Astrocyte (in vitro differentiated cells and primary cell): ENCODE measurements around the gene TEX14. TPM values are rescaled to one million over a fixed set of nuclear protein-coding genes. Genes with fewer than 3 reads are reported as not detected.

Source experiments
- DNase-seq: peaks from one replicate; pipeline ENCODE4 v3.0.0-alpha.2; 2010; ENCODE audit warnings: low read depth
- FAIRE-seq: peaks from 2 replicates; lab custom pipeline; 2011; peaks lifted over from hg19 to GRCh38; lab: Jason Lieb, UNC
- H2AFZ ChIP-seq: 2 replicates; pipeline ENCODE4 v1.6.0; 2012; ENCODE audit warnings: low read depth, low read length, inconsistent platforms
- H3K27ac ChIP-seq: 2 replicates; pipeline ENCODE4 v1.5.1; 2011; ENCODE audit warnings: low read depth, low read length, inconsistent platforms
- H3K27me3 ChIP-seq: 2 replicates; pipeline ENCODE4 v1.6.0; 2011; ENCODE audit warnings: low read length, inconsistent platforms; ENCODE audit not compliant: insufficient read depth
- H3K36me3 ChIP-seq: 2 replicates; pipeline ENCODE4 v1.5.1; 2011; ENCODE audit warnings: low read length, inconsistent platforms; ENCODE audit not compliant: insufficient read depth
- H3K4me1 ChIP-seq: 2 replicates; pipeline ENCODE4 v1.5.1; 2011; ENCODE audit warnings: low read length, inconsistent platforms; ENCODE audit not compliant: insufficient read depth
- H3K4me2 ChIP-seq: 2 replicates; pipeline ENCODE4 v1.6.0; 2012; ENCODE audit warnings: low read length, inconsistent platforms
- H3K4me3 ChIP-seq: 2 replicates; pipeline ENCODE4 v1.5.1; 2011; ENCODE audit warnings: low read depth, mild to moderate bottlenecking, low read length, inconsistent platforms; ENCODE audit not compliant: insufficient read depth
- H3K79me2 ChIP-seq: 2 replicates; pipeline ENCODE4 v1.6.0; 2012; ENCODE audit warnings: mild to moderate bottlenecking, low read length, inconsistent platforms; ENCODE audit not compliant: insufficient read depth
- H3K9ac ChIP-seq: 2 replicates; pipeline ENCODE4 v1.6.0; 2012; ENCODE audit warnings: mild to moderate bottlenecking, low read length, inconsistent platforms
- H3K9me3 ChIP-seq: 2 replicates; pipeline ENCODE4 v1.5.1; 2012; ENCODE audit warnings: low read depth, mild to moderate bottlenecking, low read length, inconsistent platforms; ENCODE audit not compliant: insufficient read depth
- H4K20me1 ChIP-seq: 2 replicates; pipeline ENCODE4 v1.6.0; 2012; ENCODE audit warnings: low read length, inconsistent platforms; ENCODE audit not compliant: insufficient read depth
- H3K27ac Mint-ChIP-seq: one replicate; pipeline ENCODE4 v1.8.0; 2021; ENCODE audit warnings: mild to moderate bottlenecking, mixed read lengths; ENCODE audit not compliant: unreplicated experiment
- H3K27me3 Mint-ChIP-seq: one replicate; pipeline ENCODE4 v1.8.0; 2021; ENCODE audit warnings: low read depth, mixed read lengths; ENCODE audit not compliant: unreplicated experiment
- H3K36me3 Mint-ChIP-seq: one replicate; pipeline ENCODE4 v1.8.0; 2021; ENCODE audit warnings: low read depth, mixed read lengths; ENCODE audit not compliant: unreplicated experiment
- H3K4me1 Mint-ChIP-seq: one replicate; pipeline ENCODE4 v1.8.0; 2021; ENCODE audit warnings: low read depth, mixed read lengths; ENCODE audit not compliant: unreplicated experiment
- H3K4me3 Mint-ChIP-seq: one replicate; pipeline ENCODE4 v1.8.0; 2021; ENCODE audit warnings: mild to moderate bottlenecking, moderate library complexity, mixed read lengths; ENCODE audit not compliant: unreplicated experiment
- H3K9me3 Mint-ChIP-seq: one replicate; pipeline ENCODE4 v1.8.0; 2021; ENCODE audit warnings: mild to moderate bottlenecking, mixed read lengths; ENCODE audit not compliant: unreplicated experiment
- CTCF ChIP-seq: IDR thresholded peaks from 2 replicates; pipeline ENCODE4 v1.5.1; 2011; ENCODE audit warnings: low read depth, mild to moderate bottlenecking, inconsistent platforms, low read length, moderate library complexity; ENCODE audit not compliant: insufficient read depth
- EZH2 ChIP-seq: IDR thresholded peaks from 2 replicates; pipeline ENCODE4 v1.6.1; 2012; ENCODE audit warnings: mild to moderate bottlenecking, low read length, inconsistent platforms; ENCODE audit not compliant: insufficient read depth
- total RNA-seq: library from RNA; stranded (reverse); gene quantifications from 2 replicates; pipeline ENCODE4 v1.2.1, GENCODE V29; 2021

TEX14 gene
- total RNA-seq, 1 donor from 2014 or later: 0.09 TPM

DNA sequence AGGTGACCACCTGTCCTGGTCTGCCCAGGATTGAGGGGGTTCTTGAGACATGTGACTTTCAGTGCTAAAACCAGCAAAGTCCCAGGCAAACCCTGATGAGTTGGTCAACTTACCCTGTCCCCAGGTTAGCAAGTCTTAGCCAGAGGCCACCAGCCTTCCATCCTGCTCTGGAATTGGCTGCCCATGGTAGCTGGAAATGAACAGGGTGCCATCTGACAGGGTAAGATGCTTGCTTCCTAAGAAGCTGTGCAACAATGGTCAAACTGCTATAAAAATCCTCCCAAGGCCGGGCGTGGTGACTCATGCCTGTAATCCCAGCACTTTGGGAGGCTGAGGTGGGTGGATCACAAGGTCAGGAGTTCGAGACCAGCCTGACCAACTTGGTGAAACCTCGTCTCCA lies 154.6 kb downstream of the TEX14 start:
- Histone ChIP-seq H2AFZ (no peak overlapping the region), H3K27ac (no peak overlapping the region), H3K36me3 (no peaks in the 10 kb centered on the region), H3K4me3 (no peak overlapping the region), H3K27me3 (peaks cover 18% of the 10 kb centered on the region), H3K9ac (no peak overlapping the region), H4K20me1 (no peaks in the 10 kb centered on the region), H3K4me1 (peaks cover 16% of the 10 kb centered on the region), H3K79me2 (no peaks in the 10 kb centered on the region), H3K4me2 (no peak overlapping the region), H3K9me3 (no peaks in the 10 kb centered on the region)
- DNase-seq: no peak
- no peak for TF ChIP-seq CTCF
- TF ChIP-seq EZH2: no peak
- FAIRE-seq: no peak
- Mint-ChIP-seq H3K4me1 (peaks cover 15% of the 10 kb centered on the region), H3K4me3 (no peak overlapping the region), H3K27ac (no peak overlapping the region), H3K27me3 (peaks cover 34% of the 10 kb centered on the region), H3K36me3 (peaks cover 2% of the 10 kb centered on the region), H3K9me3 (no peaks in the 10 kb centered on the region)

DNA sequence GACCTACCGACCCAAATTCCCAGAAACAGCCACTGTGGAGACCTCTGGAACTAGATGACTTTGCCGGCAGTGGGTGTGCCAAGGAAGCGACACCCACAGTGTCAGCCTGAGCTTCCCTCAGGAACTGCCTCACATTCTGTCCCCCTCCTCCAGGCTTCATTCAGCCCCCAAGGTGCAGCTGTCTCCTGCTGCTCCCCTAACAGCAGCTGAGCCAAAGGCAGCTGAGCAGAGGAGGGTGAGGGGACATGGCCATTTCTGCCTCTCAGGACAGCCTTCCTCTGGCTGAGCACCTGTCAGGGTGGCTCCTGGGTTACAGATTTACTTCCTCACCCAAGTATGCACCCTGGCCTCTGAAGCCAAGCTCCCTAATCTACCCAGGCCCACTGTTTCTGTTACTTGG lies 155.3 kb downstream of the TEX14 start:
- H3K4me1 ChIP-seq: peaks cover 18% of the 10 kb centered on the region
- Mint-ChIP-seq H3K27me3 (peaks cover 29% of the 10 kb centered on the region), H3K36me3 (no peaks in the 10 kb centered on the region), H3K4me3 (no peak overlapping the region), H3K27ac (no peak overlapping the region), H3K4me1 (peaks cover 15% of the 10 kb centered on the region), H3K9me3 (no peaks in the 10 kb centered on the region)
- no peak overlapping the region for H3K27ac ChIP-seq
- no peak overlapping the region for H2AFZ ChIP-seq
- H3K27me3 ChIP-seq: peaks cover 19% of the 10 kb centered on the region
- no peak for TF ChIP-seq EZH2
- no peak for TF ChIP-seq CTCF
- H3K4me3 ChIP-seq: no peak overlapping the region
- H3K9me3 ChIP-seq: no peaks in the 10 kb centered on the region
- FAIRE-seq (no peak), DNase-seq (no peak)
- H4K20me1 ChIP-seq: no peaks in the 10 kb centered on the region
- no peak overlapping the region for H3K9ac ChIP-seq
- H3K36me3 ChIP-seq: no peaks in the 10 kb centered on the region
- H3K4me2 ChIP-seq: no peak overlapping the region
- H3K79me2 ChIP-seq: no peaks in the 10 kb centered on the region

DNA sequence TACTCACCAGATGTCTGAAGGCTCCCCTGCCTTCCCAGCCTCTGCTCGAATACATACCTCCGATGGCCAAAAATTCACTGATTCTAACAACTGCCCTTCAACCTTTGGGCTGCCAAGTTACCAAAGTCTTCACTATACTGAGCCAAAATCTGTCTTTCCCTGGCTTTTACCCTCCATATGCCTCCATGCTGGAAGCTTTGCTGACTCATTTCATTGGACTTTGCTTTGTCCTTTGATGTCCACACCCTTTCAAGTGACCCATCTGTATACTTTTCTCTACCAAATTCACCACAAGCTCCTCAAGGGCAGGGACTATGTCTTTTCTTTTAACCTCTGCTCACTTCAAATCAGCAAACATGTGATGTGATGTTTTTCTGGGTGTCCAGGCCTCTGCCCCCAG lies 156.4 kb downstream of the TEX14 start:
- no peak overlapping the region for H3K4me3 Mint-ChIP-seq
- H3K79me2 ChIP-seq: no peaks in the 10 kb centered on the region
- peak; percentile 42 for DNase-seq
- H3K36me3 Mint-ChIP-seq: no peaks in the 10 kb centered on the region
- peaks cover 15% of the 10 kb centered on the region for H3K4me1 Mint-ChIP-seq
- H3K4me2 ChIP-seq: no peak overlapping the region
- FAIRE-seq: no peak
- no peak overlapping the region for H3K27ac Mint-ChIP-seq
- H3K4me3 ChIP-seq: no peak overlapping the region
- peaks cover 21% of the 10 kb centered on the region for H3K27me3 ChIP-seq
- peaks cover 33% of the 10 kb centered on the region for H3K27me3 Mint-ChIP-seq
- no peaks in the 10 kb centered on the region for H3K9me3 ChIP-seq
- peaks cover 18% of the 10 kb centered on the region for H3K4me1 ChIP-seq
- H3K36me3 ChIP-seq: no peaks in the 10 kb centered on the region
- H2AFZ ChIP-seq: no peak overlapping the region
- no peak overlapping the region for H3K27ac ChIP-seq
- no peak overlapping the region for H3K9ac ChIP-seq
- no peaks in the 10 kb centered on the region for H3K9me3 Mint-ChIP-seq
- no peak for TF ChIP-seq EZH2
- TF ChIP-seq CTCF: no peak
- H4K20me1 ChIP-seq: no peaks in the 10 kb centered on the region
